Keratinocyte (primary cell): ENCODE results near the gene PTPRF. TPM values are rescaled to one million over a fixed set of nuclear protein-coding genes. Genes with fewer than 3 reads are reported as not detected.

Source experiments
- DNase-seq: peaks from one replicate; pipeline ENCODE4 v3.0.0-alpha.2; 2011; ENCODE audit warnings: low read depth, missing footprints, low spot score
- FAIRE-seq: peaks from 2 replicates; lab custom pipeline; 2011; peaks lifted over from hg19 to GRCh38; lab: Jason Lieb, UNC
- H2AFZ ChIP-seq: 2 replicates; pipeline ENCODE4 v1.6.0; 2012; ENCODE audit warnings: low read length, control low read depth, inconsistent platforms; ENCODE audit not compliant: control insufficient read depth
- H3K27ac ChIP-seq: 2 replicates; pipeline ENCODE4 v1.5.1; 2011; ENCODE audit warnings: low read length; ENCODE audit not compliant: control insufficient read depth, insufficient read depth
- H3K27me3 ChIP-seq: 3 replicates; pipeline ENCODE4 v1.6.0; 2011; ENCODE audit warnings: low read length; ENCODE audit not compliant: control insufficient read depth, insufficient read depth; ENCODE audit errors: extremely low read depth
- H3K36me3 ChIP-seq, 2 experiments: 2 replicates in 1 of 2; 3 replicates in 1 of 2; pipeline ENCODE4 v1.5.1; 2011; ENCODE audit warnings: low read length in 2 of 2, mild to moderate bottlenecking in 1 of 2; ENCODE audit not compliant: control insufficient read depth in 2 of 2, insufficient read depth in 2 of 2; ENCODE audit errors: extremely low read depth in 1 of 2
- H3K4me1 ChIP-seq: 3 replicates; pipeline ENCODE4 v1.5.1; 2011; ENCODE audit warnings: low read length; ENCODE audit not compliant: control insufficient read depth, insufficient read depth; ENCODE audit errors: extremely low read depth
- H3K4me2 ChIP-seq: 3 replicates; pipeline ENCODE4 v1.6.0; 2011; ENCODE audit warnings: low read depth, low read length; ENCODE audit not compliant: control insufficient read depth, insufficient read depth; ENCODE audit errors: extremely low read depth
- H3K4me3 ChIP-seq, 3 experiments: fragments of 200-600 bp in 1 of 3; sonication (generic) in 1 of 3; 2 replicates in 2 of 3; 3 replicates in 1 of 3; pipeline ENCODE4 v1.5.1; 2011 to 2016; ENCODE audit warnings: low read length in 3 of 3, mild to moderate bottlenecking in 3 of 3, control low read depth in 2 of 3, inconsistent platforms in 1 of 3, low read depth in 1 of 3, mixed read lengths in 1 of 3, mixed run types in 1 of 3, moderate library complexity in 1 of 3; ENCODE audit not compliant: control insufficient read depth in 2 of 3, insufficient read depth in 2 of 3; ENCODE audit errors: extremely low read depth in 1 of 3
- H3K79me2 ChIP-seq: 2 replicates; pipeline ENCODE4 v1.6.0; 2012; ENCODE audit warnings: low read length; ENCODE audit not compliant: control insufficient read depth, insufficient read depth
- H3K9ac ChIP-seq: 3 replicates; pipeline ENCODE4 v1.6.0; 2011; ENCODE audit warnings: low read length; ENCODE audit not compliant: control insufficient read depth, insufficient read depth; ENCODE audit errors: extremely low read depth
- H3K9me1 ChIP-seq: 3 replicates; pipeline ENCODE4 v1.6.0; 2011; ENCODE audit warnings: low read length; ENCODE audit not compliant: control insufficient read depth, insufficient read depth; ENCODE audit errors: extremely low read depth
- H3K9me3 ChIP-seq: 2 replicates; pipeline ENCODE4 v1.5.1; 2012; ENCODE audit warnings: low read depth, low read length; ENCODE audit not compliant: control insufficient read depth
- H4K20me1 ChIP-seq: 3 replicates; pipeline ENCODE4 v1.6.0; 2011; ENCODE audit warnings: low read length; ENCODE audit not compliant: control insufficient read depth, insufficient read depth; ENCODE audit errors: extremely low read depth
- EZH2 ChIP-seq: IDR thresholded peaks from one replicate; pipeline ENCODE4 v1.6.1; 2012; ENCODE audit warnings: inconsistent platforms, mild to moderate bottlenecking, low read length, moderate library complexity
- dilution Hi-C: fragments of 300-500 bp; cut with MboI; formaldehyde crosslinking; loops from one replicate; pipeline ENCODE4 v1.7.0; 2020; ENCODE audit warnings: low sequenced_read_pairs; ENCODE audit not compliant: extremely low pct_ligation_motif_present
- polyA plus RNA-seq, 5 experiments: library from polyadenylated mRNA; depleted of rRNA in 3 of 5; stranded (reverse) in 3 of 5; stranded (forward) in 1 of 5; unstranded in 1 of 5; fragments of >200 nt; gene quantifications; 1 replicate in 1 of 5; 2 replicates in 3 of 5; 3 replicates in 1 of 5; pipeline versions ENCODE4 v1.2.1 to v1.2.3, GENCODE V29; 2011 to 2012; ENCODE audit warnings: missing spikeins in 2 of 5, low read depth in 1 of 5, low replicate concordance in 1 of 5
- TF ChIP-seq, protein P1 (sequence below), 3 experiments: IDR thresholded peaks in 1 of 3; conservative IDR thresholded peaks in 1 of 3; optimal IDR thresholded peaks in 1 of 3; 2 replicates in 2 of 3; 3 replicates in 1 of 3; pipeline versions ENCODE3 to v1.5.1; 2011; ENCODE audit warnings: low read length in 3 of 3, mild to moderate bottlenecking in 3 of 3, moderate library complexity in 2 of 3, control low read depth in 1 of 3, inconsistent platforms in 1 of 3; ENCODE audit not compliant: insufficient read depth in 2 of 3; ENCODE audit errors: extremely low read depth in 1 of 3

The PTPRF gene
- polyA plus RNA-seq, 1 donor (not counting 4 experiments of a cell fraction or from before 2014, with no cell fraction given) = 161 TPM

- Histone ChIP-seq H3K9me3 (no peaks in the 10 kb centered on the region), H3K36me3 (peaks cover 56 to 64% of the 10 kb centered on the region in 2 experiments), H3K4me3 (no peak overlapping the region), H3K27ac (no peak overlapping the region), H3K4me2 (no peak overlapping the region), H2AFZ (no peak overlapping the region), H3K27me3 (no peaks in the 10 kb centered on the region), H3K4me1 (peaks cover 45% of the 10 kb centered on the region), H3K9me1 (peaks cover 8% of the 10 kb centered on the region), H3K79me2 (peaks cover 7% of the 10 kb centered on the region), H4K20me1 (peaks cover 8% of the 10 kb centered on the region), H3K9ac (no peak overlapping the region)
- TF ChIP-seq, protein P1, sequence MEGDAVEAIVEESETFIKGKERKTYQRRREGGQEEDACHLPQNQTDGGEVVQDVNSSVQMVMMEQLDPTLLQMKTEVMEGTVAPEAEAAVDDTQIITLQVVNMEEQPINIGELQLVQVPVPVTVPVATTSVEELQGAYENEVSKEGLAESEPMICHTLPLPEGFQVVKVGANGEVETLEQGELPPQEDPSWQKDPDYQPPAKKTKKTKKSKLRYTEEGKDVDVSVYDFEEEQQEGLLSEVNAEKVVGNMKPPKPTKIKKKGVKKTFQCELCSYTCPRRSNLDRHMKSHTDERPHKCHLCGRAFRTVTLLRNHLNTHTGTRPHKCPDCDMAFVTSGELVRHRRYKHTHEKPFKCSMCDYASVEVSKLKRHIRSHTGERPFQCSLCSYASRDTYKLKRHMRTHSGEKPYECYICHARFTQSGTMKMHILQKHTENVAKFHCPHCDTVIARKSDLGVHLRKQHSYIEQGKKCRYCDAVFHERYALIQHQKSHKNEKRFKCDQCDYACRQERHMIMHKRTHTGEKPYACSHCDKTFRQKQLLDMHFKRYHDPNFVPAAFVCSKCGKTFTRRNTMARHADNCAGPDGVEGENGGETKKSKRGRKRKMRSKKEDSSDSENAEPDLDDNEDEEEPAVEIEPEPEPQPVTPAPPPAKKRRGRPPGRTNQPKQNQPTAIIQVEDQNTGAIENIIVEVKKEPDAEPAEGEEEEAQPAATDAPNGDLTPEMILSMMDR (optimal IDR thresholded peaks at IDR 0.05 in 1 of 3, IDR thresholded peaks at IDR 0.05 in 1 of 3, conservative IDR thresholded peaks at IDR 0.05 in 1 of 3; ENCODE audit: extremely low read depth in 1 of 3, insufficient read depth in 2 of 3, low read length in 3 of 3) = no peak
- no peak for TF ChIP-seq EZH2
- dilution Hi-C loops = no loop called here
- no peak for FAIRE-seq
- no peak for DNase-seq
Measured at GRCh38 chr1:43669878-43670277, 139.2 kb downstream of the PTPRF start.

GRCh38 chr1:43671193-43671592 lies 140.5 kb downstream of the PTPRF start:
- TF ChIP-seq, protein P1 (optimal IDR thresholded peaks at IDR 0.05 in 1 of 3, IDR thresholded peaks at IDR 0.05 in 1 of 3, conservative IDR thresholded peaks at IDR 0.05 in 1 of 3; ENCODE audit: extremely low read depth in 1 of 3, insufficient read depth in 2 of 3, low read length in 3 of 3) = no peak
- no peak for TF ChIP-seq EZH2
- dilution Hi-C loops = no loop called here
- Histone ChIP-seq H3K9me1 (peaks cover 4% of the 10 kb centered on the region), H3K79me2 (peaks cover 12% of the 10 kb centered on the region), H3K4me2 (no peak overlapping the region), H3K4me1 (peaks cover 39% of the 10 kb centered on the region), H3K9me3 (no peaks in the 10 kb centered on the region), H3K27me3 (no peaks in the 10 kb centered on the region), H4K20me1 (peaks cover 7% of the 10 kb centered on the region), H3K27ac (no peak overlapping the region), H2AFZ (no peak overlapping the region), H3K4me3 (no peak overlapping the region), H3K36me3 (peaks cover 57 to 59% of the 10 kb centered on the region in 2 experiments), H3K9ac (no peak overlapping the region)
- DNase-seq (no peak), FAIRE-seq (no peak)
